GM18868 (cell line): ENCODE results near the gene IFNAR1.
"Not testable (repeated sequence)": the region's sequence is repeated elsewhere in the genome, so short reads cannot be mapped to it uniquely, and the experiment has no call there.

ENCODE experiments used
- ATAC-seq: cut with Tn5 transposase; IDR thresholded peaks from one replicate; pipeline ENCODE4 v1.9.1; 2021; ENCODE audit warnings: mild to moderate bottlenecking, moderate library complexity; ENCODE audit not compliant: unreplicated experiment

Gene IFNAR1

DNA sequence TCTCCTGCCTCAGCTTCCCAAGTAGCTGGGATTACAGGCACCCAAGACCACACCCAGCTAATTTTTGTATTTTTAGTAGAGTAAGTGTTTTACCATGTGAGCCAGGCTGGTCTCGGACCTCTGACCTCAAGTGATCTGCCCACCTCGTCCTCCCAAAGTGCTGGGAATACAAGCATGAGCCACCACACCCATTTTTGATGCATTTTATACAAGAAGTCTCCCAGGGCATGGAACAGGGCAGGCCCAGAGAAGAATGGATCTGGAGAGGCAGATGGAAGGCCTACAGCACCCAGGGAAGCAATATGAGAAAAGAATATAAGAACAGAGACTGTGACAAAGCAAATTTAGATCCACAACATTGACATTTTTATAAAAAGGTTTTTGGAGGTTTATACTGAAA lies 18.8 kb upstream of the IFNAR1 start:
- no peak for ATAC-seq

DNA sequence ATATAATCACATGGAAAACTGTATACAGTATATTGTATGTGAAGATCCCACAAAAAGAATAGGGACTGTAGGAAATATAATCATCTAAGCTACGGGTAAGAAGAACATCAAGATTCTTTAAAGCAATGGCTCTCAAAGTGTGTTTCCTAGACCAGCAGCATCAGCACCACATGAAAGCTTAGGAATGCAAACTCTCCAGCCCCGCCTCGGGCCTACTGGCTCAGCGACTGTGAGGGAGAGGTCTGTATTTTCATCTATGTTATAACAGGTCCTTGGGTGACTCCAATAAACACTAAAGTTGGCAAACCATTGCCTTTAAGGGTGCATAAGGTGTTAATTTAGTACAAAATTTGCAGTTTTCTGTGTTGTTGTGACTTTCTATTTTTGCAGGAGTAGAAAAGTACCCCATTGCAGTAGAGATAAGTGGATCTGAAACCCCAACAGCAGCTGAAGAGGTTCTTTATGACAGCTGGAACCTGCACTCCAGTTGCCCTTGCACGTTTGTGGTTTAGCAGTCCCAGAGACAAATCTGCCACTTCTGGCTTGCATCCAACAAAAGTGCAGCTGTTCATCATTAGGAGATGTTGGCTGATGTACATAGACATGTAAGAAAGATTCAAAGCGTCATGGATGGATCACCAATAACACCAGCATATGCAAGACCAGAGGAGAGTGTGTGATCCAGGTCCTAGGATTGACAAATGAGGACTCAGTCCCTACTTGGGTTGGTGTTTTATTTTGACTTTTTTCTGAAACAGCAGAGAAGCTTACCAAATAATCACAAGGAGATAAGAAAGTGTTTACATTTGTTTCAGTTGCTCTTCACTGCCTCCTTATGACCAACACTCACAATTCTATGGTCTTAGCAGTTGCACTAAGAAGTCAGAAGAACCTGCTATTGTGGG lies 15.9 kb upstream of the IFNAR1 start:
- peak; percentile 93 for ATAC-seq

DNA sequence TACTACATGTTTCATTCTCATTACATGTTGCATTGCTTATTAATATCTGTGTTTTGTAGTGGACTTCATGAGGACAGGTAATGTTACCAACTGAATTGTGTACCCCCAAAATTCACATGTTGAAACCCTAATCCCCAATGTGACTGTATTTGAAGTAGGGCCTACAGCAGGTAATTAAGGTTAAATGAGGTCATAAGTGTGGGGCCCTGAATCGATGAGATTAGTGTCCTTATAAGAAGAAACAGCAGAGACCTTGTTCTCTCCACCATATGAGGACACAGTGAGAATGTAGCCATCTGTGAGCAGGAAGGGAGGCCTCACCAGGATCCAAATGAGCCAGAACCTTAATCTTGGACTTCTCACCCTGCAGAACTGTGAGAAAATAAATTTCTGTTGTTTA lies 15.0 kb upstream of the IFNAR1 start:
- no peak for ATAC-seq

DNA sequence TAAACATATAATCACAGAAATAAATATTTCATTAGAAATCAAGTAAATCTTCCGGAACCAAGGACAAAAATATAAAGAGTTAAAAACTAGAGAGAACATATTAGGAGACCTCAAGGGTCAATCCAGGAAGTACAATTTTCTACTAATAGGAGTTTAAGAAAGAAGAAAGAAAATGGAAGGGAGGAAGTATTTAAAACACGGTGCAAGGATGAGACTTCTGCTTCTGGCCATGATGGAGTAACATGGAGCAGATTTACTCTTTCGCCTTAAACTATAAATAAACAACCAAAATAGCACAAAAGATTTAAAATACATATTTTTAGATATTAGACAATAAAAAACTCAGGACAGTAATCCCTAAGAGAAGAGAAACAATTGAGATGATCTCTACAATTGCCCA lies 12.6 kb upstream of the IFNAR1 start:
- ATAC-seq = no peak

DNA sequence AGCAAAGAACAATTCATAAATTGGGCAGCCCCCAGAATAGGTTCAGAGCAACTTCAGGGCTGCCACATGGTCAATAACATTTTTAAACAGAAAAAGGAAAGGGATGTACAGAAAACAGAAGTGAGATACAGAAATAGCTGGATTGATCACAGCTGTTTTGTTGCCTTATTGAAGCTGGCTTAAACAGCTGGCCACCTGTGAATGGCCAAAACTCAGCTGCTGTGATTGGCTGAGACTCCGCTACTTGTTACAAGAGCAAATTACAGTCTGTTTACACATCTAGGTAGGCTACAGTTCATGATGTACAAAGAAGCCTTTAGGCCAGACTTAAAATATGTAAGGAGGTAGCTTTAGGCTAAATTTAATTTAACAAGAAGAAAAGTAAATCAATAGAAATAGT lies 11.6 kb upstream of the IFNAR1 start:
- no peak for ATAC-seq

DNA sequence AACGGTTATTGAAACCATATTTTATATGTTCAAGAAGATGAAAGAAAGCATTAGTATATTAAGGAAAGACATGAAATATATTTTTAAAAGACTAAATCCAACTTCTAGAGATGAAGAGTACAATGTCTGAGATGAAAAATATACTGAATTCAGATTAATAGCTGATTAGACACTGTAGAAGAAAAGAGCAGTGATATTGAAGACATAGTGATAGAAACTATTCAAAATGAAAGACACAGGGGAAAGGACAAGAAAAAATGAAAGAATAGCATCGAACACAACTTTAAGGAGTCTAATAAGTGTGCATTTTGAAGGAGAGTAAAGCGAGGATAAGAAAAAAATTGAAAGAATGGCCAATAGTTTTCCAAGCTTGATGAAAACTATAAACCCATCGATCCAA lies 11.2 kb upstream of the IFNAR1 start:
- ATAC-seq = no peak

DNA sequence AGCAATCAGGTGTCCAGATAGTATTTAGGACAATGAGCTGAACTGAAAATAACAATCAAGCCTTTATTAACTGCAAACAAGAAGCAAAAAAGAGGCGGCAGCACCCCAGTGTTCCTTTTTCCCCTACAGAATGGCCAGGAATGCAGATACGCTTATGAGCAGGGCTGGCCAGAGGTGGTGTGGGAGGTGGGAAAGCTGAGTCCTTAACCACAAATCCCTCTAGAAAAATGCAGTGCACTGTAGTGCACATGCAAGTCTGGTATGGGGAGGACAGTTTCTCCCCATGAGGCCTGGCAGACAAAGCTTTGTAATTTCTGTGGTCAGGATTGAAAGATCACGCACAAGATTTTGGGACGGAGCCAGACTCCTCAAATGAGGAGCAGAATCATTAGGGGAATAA lies 10.7 kb upstream of the IFNAR1 start:
- ATAC-seq = no peak

DNA sequence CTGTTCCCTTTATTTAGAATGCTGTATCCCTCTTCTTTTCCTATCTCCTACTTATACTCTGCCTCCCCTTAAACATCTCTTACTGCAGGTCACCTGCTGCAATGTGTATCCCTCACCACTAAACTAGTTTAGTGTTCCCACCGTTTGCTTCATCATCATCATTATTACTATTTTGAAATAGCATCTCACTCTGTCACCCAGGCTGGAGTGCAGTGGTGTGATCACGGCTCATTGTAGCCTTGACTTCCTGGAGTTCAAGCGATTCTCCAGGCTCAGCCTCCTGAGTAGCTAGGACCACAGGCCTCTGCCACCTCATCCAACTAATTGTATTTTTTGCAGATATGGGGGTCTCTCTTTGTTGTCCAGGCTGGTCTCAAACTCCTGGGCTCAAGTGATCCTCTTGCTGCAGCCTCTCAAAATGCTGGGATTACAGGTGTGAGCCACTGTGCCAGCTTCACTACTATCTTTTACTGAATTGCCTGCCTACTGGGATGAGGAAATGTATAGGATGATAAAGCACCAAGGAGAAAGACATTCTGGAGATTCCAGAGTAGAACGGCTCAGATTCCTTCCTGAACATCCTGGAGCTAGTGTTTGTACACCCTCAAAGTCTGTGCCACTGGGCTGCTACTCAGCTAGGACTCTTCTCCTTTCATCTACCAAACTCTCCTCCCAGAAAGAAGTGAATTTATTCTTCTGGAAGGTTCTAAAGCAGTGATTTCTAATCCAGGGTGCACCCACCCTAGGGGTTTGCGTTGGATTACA lies 8.6 kb upstream of the IFNAR1 start:
- no peak for ATAC-seq

DNA sequence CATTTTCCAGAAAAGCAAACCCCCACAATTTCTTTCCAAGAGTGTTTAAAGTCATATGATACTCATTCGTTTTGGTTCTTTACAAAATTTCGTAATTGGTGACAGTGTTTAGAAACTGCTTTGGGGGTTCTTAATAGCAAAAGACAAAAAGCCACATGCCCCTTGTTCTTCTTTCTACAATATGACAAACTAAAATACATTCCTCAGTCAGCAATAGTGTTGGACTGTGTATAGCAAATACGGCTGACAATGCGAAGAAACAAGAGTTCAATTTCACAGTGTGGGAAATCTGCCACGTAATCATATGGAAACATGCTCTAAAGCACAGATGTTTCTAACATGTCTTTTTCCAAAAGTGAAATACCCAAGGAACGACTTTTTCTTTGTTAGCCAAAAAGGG lies 7.6 kb upstream of the IFNAR1 start:
- ATAC-seq = no peak

DNA sequence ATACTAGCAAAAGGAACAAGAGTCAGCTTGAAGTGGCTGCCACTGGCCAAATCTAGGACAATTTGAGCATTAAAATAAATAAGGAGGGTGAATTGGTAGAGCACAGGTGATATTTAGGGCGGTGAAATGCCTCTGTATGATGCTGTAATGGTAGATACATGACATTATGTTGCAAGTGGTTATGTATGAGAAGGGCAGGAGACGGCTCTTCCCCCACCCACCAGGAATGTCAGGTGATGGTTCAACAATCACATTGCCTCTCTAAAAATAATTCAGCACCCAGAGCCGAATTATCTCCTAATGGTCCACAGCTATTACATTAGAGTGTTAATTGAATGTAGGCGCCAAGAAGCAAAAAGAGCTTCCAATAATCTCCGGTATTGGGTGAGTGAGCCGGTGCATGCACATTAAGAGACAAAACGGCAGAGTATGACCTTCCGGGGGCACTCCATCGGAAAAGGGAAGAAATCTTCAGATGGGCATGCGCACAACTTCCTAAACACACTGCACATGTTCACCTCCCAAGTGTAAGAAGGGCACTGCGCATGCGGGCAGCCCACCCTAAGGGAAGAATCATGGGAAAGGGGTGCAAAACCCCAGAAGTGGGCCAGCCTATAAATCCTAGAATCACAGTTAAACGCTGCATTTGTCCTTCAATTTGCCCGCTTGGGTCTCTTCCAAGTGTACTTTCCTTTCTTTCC lies 6.8 kb upstream of the IFNAR1 start:
- no peak for ATAC-seq

DNA sequence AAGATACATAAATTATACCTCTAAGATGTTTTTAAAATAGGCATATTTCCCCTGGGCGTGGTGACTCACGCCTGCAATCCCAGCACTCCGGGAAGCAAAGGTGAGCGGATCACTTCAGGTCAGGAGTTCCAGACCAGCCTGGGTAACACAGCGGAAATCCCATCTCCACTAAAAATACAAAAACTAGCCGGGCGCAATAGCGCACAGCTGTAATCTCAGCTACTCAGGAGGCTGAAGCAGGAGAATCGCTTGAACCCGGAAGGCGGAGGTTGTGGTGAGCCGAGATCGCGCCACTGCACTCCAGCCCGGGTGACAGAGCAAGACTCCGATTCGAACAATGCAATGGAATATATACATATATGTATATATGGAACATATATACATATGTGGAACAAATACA lies 3.8 kb upstream of the IFNAR1 start:
- not testable (repeated sequence) for ATAC-seq

DNA sequence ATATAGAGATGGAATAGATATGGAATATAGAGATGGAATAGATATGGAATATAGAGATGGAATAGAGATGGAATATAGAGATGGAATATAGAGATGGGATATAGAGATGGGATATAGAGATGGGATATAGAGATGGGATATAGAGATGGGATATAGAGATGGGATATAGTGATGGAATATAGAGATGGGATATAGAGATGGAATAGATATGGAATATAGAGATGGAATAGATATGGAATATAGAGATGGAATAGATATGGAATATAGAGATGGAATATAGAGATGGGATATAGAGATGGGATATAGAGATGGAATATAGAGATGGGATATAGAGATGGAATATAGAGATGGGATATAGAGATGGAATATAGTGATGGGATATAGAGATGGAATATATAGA lies 1.2 kb upstream of the IFNAR1 start:
- ATAC-seq = not testable (repeated sequence)

DNA sequence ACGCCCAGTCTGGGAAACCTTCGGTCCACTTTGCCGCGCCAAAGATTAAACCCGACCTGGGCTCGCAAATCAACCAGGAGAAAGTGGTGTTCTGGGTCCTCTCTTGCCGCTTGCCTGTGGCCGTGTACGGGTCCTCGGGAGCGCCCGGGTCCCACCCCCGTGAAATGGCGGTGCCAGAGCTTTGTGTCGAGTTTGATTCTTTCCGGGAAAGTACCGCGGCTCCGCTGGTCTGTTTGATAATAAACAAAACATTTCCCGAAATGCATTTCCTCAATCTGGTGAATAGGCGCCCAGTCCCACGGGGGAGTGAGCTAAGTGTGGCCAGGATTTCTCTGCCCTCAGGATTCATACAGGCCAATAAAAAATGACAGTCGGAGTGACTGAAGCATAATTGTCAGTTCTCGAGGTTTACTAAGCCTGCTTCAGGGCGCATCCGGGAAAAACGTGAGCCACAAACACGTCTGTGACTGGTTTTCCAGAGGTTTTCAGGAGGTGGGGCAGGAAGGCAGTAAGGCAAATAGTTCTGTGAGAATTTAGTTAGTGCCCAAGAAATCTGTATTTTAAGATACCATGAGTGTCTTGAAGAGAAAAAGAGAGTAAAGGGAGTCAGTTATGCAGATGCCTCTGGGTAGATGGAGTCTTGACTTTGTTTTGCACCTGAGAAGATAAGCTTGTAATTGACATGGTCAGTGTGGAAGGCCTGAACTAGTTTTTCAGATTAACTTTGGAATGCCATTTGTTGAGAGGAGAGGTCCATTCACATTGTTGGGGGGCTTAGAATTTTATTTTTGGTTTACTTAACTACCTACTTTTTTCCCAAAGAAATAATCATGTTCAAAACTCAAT lies 675 bp downstream of the IFNAR1 start:
- ATAC-seq = peak; percentile 33

DNA sequence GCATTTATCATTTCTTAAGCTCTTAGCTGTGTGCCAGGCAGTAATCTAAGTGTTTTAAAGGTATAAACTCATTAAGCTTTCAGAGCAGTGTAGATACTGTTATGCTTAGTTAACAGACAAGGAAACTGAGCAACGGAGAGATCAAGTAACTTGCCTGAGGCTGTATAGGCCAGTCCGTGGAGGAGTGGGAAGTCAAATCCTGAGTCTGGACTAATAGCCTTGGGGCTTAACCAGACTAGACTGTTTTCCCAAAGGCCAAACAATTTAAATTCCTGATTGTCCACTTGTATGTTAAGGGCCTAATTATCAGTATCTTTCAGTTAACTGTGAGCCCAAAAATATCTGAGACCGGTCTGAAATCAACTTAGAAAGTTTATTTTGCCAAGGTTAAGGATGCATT lies 2.6 kb downstream of the IFNAR1 start:
- ATAC-seq = no peak

DNA sequence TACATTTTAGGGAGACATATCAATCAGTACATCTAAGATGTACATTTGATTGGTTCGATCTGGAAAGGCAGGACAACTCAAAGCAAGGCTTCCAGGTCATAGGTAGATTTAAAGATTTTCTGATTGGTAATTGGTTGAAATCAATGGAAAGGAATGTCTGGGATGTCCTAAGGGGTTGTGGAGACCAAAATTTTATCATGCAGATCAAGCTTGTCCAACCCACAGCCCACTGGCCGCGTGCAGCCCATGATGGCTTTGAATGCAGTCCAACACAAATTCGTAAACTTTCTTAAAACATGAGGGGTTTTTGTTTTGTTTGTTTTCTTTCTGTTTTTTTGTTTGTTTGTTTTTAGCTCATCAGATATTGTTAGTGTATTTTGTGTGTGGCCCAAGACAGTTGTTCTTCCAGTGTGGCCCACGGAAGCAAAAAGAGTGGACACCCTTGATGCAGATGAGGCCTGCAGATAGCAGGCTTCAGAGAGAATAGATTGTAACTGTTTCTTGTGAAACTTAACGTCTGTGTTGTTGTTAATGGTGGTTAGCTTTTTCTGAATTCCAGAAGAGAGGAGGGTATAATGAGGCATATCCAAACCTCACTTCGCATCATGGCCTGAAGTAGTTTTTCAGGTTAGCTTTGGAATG lies 3.1 kb downstream of the IFNAR1 start:
- no peak for ATAC-seq

DNA sequence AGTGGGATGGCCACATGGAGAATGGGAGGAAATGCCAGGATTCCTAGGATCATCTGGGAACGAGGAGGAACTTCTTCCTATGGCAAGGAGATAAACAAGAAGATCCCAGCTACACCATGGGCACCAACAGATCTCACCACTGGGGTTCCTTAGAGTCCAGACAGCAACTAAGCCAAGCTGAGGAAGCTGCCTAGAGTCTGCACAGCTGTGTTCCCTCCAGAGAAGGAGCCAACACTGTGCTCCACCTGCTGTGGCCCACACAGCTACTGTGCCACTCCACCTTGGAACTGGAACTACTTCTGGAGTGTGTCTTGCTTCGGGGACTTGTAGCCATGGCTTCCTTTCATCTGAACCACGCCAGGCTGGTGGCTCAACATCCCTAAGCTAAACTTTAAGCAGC lies 6.0 kb downstream of the IFNAR1 start:
- no peak for ATAC-seq

DNA sequence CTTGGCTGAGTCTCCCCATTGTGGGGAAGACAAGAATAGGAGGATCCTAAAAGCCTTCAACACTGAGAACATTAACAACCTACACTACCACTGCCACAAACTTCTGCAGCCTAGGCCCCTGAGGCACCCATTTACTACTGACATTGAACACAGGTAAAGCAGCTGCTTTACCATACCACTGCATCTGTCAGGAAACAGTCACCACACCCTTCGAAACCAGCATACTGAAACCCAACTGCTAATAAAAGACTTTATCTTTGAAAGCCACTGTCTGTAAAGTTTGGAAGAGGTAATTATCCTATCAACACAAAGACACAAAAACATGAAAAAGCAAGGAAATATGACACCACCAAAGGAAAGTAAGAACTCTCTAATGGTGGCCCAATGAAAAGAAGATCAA lies 7.4 kb downstream of the IFNAR1 start:
- ATAC-seq = peak; percentile 84

DNA sequence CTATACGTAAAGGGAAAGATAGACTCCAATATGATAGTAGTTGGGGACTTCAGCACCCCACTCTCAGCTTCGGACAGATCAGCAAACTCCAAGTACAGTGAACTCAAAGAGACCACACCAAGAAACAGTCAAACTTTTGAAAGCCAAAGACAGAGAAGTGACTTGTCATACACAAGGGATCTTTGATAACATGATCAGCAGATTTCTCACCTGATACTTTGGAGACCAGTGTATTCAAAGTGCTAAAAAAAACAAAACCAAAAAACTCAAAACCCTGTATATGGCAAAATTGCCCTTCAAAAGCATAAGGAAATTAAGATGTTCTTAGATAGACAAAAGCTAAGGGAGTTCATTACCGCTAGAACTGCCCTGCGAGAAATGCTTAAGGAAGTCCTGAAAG lies 9.4 kb downstream of the IFNAR1 start:
- no peak for ATAC-seq

DNA sequence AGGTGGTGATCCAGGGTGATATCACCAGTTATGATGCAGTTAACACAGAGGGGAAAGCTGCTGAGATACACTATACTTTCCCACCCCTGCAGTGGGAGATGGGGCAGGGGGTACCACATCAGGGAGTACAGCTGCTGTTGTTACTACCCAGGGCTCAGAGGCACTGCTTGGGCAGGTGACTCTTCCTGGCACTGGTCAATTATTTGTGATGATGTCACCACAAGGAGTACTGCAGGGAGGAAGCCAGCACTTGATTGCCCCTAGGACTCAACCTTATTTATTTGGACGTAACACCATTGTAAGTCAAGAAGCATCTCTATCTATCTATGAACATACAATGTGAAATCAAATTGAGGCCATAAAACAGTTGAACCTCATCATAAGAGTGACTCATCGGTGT lies 10.1 kb downstream of the IFNAR1 start:
- no peak for ATAC-seq

DNA sequence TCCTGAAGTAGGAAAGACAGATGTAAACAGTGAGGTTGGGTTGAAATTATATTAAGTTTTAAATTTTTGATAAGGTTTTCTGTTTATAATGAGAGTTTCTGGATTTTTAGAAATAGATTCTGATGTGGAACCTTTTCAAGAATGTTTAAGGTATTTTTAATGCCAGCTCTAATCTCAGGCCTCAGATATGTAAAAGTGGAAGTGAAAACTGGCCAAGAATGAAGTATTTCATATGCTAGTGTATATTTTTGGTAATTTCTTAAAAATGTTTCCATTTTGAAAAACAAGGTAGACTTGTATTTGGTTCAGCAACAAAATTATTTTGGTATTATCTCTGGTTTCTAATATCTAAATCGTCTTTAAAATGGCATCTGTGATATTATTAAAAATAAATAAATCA lies 14.4 kb downstream of the IFNAR1 start:
- no peak for ATAC-seq
